ENCODE results near the gene SLC46A1. TPM values are rescaled to one million over a fixed set of nuclear protein-coding genes. Genes with fewer than 3 reads are reported as not detected.

SLC46A1 gene
- polyA plus RNA-seq, 3 donors, result 1.5 to 6.3 (median 1.7) TPM

DNA sequence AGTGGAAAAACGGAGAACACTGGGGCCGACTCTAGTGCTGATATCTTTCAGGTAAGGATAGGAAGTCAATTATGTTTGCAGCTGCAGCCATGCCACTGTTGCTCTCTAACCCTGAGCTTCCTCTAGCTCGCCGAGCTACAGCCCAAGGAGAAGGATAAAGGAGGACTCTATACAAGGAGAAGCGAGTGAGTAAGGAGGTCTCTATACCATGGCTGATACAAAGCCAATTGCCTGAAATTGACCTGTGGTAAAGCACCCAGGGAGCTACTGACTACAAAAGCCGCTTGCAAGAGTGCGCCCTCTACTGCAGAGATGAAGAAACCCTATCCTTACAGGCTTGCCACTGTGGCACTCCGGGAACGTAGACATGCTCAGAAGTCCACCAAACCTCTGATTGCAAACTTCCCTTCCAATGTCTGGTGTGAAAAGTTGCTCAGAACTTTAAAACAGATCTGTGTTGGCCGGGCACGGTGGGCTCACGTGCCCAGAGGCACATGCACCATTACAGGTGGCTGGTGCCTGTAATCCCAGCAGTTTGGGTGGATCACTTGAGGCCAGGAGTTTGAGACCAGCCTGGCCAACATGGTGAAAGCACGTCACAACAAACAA is 10.8 kb upstream of the SLC46A1 start:
- no peak overlapping the region for H3K27ac ChIP-seq (ENCODE audit: low read depth in 1 of 2, low read length in 2 of 2)
- no peak overlapping the region for H3K4me3 ChIP-seq (replicated peaks in 1 of 3; ENCODE audit: low read depth in 2 of 3, low read length in 3 of 3)
- H3K36me3 ChIP-seq (replicated peaks in 1 of 2; ENCODE audit: control insufficient read depth in 1 of 2, insufficient read depth in 2 of 2, low read length in 2 of 2), result no peaks in the 10 kb centered on the region
- H3K4me2 ChIP-seq (replicated peaks; ENCODE audit: extremely low read depth, low read length, poor library complexity, severe bottlenecking), result no peak overlapping the region
- Mint-ChIP-seq H3K27ac (no peak overlapping the region), H3K36me3 (no peaks in the 10 kb centered on the region), H3K4me1 (peaks cover 6% of the 10 kb centered on the region), H3K27me3 (ENCODE audit: low read depth in 3 of 3) (peaks cover 4 to 11% (median 4%) of the 10 kb centered on the region in 3 donors), H3K9me3 (no peaks in the 10 kb centered on the region), H3K4me3 (no peak overlapping the region)
- H3K27me3 ChIP-seq (ENCODE audit: control insufficient read depth in 2 of 2, insufficient read depth in 2 of 2, low read length in 2 of 2), result no peaks in the 10 kb centered on the region
- H2AFZ ChIP-seq (ENCODE audit: insufficient read depth, low read depth, low read length, poor library complexity, severe bottlenecking), result peak overlapping the region; percentile 70
- no peaks in the 10 kb centered on the region for H3K9me3 ChIP-seq (replicated peaks in 1 of 2; ENCODE audit: control insufficient read depth in 1 of 2, insufficient read depth in 1 of 2, low read length in 2 of 2)
- intact Hi-C loops (cut with micrococcal nuclease), result loop anchor here in 1 of 2 donors (10.0 kb wide), 1 partner anchor 182 kb away; no protein-coding TSS in a partner anchor
- TF ChIP-seq, protein P1, sequence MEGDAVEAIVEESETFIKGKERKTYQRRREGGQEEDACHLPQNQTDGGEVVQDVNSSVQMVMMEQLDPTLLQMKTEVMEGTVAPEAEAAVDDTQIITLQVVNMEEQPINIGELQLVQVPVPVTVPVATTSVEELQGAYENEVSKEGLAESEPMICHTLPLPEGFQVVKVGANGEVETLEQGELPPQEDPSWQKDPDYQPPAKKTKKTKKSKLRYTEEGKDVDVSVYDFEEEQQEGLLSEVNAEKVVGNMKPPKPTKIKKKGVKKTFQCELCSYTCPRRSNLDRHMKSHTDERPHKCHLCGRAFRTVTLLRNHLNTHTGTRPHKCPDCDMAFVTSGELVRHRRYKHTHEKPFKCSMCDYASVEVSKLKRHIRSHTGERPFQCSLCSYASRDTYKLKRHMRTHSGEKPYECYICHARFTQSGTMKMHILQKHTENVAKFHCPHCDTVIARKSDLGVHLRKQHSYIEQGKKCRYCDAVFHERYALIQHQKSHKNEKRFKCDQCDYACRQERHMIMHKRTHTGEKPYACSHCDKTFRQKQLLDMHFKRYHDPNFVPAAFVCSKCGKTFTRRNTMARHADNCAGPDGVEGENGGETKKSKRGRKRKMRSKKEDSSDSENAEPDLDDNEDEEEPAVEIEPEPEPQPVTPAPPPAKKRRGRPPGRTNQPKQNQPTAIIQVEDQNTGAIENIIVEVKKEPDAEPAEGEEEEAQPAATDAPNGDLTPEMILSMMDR (IDR thresholded peaks at IDR 0.05), result peak; percentile 86
- H4K20me1 ChIP-seq (ENCODE audit: insufficient read depth, low read length), result no peaks in the 10 kb centered on the region
- H3K4me1 ChIP-seq (ENCODE audit: control insufficient read depth in 1 of 2, insufficient read depth in 2 of 2, low read length in 2 of 2), result no peaks in the 10 kb centered on the region
- no peaks in the 10 kb centered on the region for H3K79me2 ChIP-seq (ENCODE audit: insufficient read depth, low read length)
- 11% methylated on average over 7 of the region's 13 CpGs for WGBS (ENCODE audit: insufficient coverage)
- DNase-seq, result peak; percentile 32 to 48 (median 47)
- no peak overlapping the region for H3K9ac ChIP-seq (ENCODE audit: insufficient read depth, low read length, poor library complexity, severe bottlenecking)

DNA sequence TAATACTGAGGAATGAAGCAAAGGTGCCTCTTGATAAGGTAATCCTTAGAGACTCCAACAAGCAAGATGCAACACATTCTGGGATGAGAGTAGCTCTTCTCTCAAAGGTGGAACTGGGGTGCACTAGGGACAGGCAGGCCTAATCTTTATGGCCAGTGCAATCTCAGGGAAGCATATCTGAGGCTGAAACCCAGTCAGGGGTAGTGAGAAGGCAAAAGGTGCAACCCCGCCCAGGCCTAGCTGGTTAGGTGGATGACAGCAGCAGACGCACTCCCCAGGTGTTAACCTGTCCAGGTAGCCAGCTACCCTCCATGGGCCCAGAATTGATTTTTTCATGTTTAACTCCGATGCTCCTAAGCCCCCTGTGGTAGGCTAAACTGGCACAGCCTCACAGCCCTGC is 9.9 kb upstream of the SLC46A1 start:
- H4K20me1 ChIP-seq (ENCODE audit: insufficient read depth, low read length), result no peaks in the 10 kb centered on the region
- no peak overlapping the region for H3K9ac ChIP-seq (ENCODE audit: insufficient read depth, low read length, poor library complexity, severe bottlenecking)
- no peak overlapping the region for H2AFZ ChIP-seq (ENCODE audit: insufficient read depth, low read depth, low read length, poor library complexity, severe bottlenecking)
- H3K9me3 ChIP-seq (replicated peaks in 1 of 2; ENCODE audit: control insufficient read depth in 1 of 2, insufficient read depth in 1 of 2, low read length in 2 of 2), result no peaks in the 10 kb centered on the region
- no peaks in the 10 kb centered on the region for H3K27me3 ChIP-seq (ENCODE audit: control insufficient read depth in 2 of 2, insufficient read depth in 2 of 2, low read length in 2 of 2)
- no peaks in the 10 kb centered on the region for H3K4me1 ChIP-seq (ENCODE audit: control insufficient read depth in 1 of 2, insufficient read depth in 2 of 2, low read length in 2 of 2)
- H3K36me3 ChIP-seq (replicated peaks in 1 of 2; ENCODE audit: control insufficient read depth in 1 of 2, insufficient read depth in 2 of 2, low read length in 2 of 2), result no peaks in the 10 kb centered on the region
- no peak overlapping the region for H3K4me3 ChIP-seq (replicated peaks in 1 of 3; ENCODE audit: low read depth in 2 of 3, low read length in 3 of 3)
- Mint-ChIP-seq H3K9me3 (no peaks in the 10 kb centered on the region), H3K27me3 (ENCODE audit: low read depth in 3 of 3) (peaks cover 4 to 11% (median 4%) of the 10 kb centered on the region in 3 donors), H3K4me1 (peaks cover 6% of the 10 kb centered on the region), H3K4me3 (no peak overlapping the region), H3K36me3 (no peaks in the 10 kb centered on the region), H3K27ac (no peak overlapping the region)
- H3K27ac ChIP-seq (ENCODE audit: low read depth in 1 of 2, low read length in 2 of 2), result no peak overlapping the region
- 100% methylated on average over 2 of the region's 3 CpGs for WGBS (ENCODE audit: insufficient coverage)
- intact Hi-C loops (cut with micrococcal nuclease), result loop anchor here in 1 of 2 donors (10.0 kb wide), 1 partner anchor 181 kb away; no protein-coding TSS in a partner anchor
- no peak for DNase-seq
- no peaks in the 10 kb centered on the region for H3K79me2 ChIP-seq (ENCODE audit: insufficient read depth, low read length)
- TF ChIP-seq, protein P1 (IDR thresholded peaks at IDR 0.05), result no peak
- no peak overlapping the region for H3K4me2 ChIP-seq (replicated peaks; ENCODE audit: extremely low read depth, low read length, poor library complexity, severe bottlenecking)

Data from CD14-positive monocyte (primary cell).